Immature natural killer cell (primary cell): Measurements from ENCODE around the gene SMIM44. TPM values are rescaled to one million over a fixed set of nuclear protein-coding genes. Genes with fewer than 3 reads are reported as not detected.

Source experiments
- DNase-seq, 3 donors: peaks; one replicate each; pipeline ENCODE4 v3.0.0; 2022; ENCODE audit warnings: mixed read lengths in 1 of 3
- H3K27ac Mint-ChIP-seq, 6 donors: one replicate each; pipeline ENCODE4 v1.8.0; 2020; ENCODE audit warnings: mixed read lengths in 6 of 6, mild to moderate bottlenecking in 5 of 6, inconsistent platforms in 4 of 6, moderate library complexity in 3 of 6
- H3K27me3 Mint-ChIP-seq, 3 donors: one replicate each; pipeline ENCODE4 v1.8.0; 2020 to 2021; ENCODE audit warnings: low read depth in 3 of 3, mild to moderate bottlenecking in 3 of 3, mixed read lengths in 3 of 3, moderate library complexity in 3 of 3, inconsistent platforms in 1 of 3
- H3K36me3 Mint-ChIP-seq, 3 donors: one replicate each; pipeline ENCODE4 v1.8.0; 2020; ENCODE audit warnings: mixed read lengths in 3 of 3, inconsistent platforms in 2 of 3, mild to moderate bottlenecking in 2 of 3
- H3K4me1 Mint-ChIP-seq, 2 donors: one replicate each; pipeline ENCODE4 v1.8.0; 2020; ENCODE audit warnings: inconsistent platforms in 2 of 2, mild to moderate bottlenecking in 2 of 2, mixed read lengths in 2 of 2, moderate library complexity in 1 of 2
- H3K4me3 Mint-ChIP-seq, 5 donors: one replicate each; pipeline ENCODE4 v1.8.0; 2020; ENCODE audit warnings: mild to moderate bottlenecking in 5 of 5, mixed read lengths in 5 of 5, inconsistent platforms in 3 of 5, moderate library complexity in 3 of 5
- H3K9me3 Mint-ChIP-seq, 6 donors: one replicate each; pipeline ENCODE4 v1.8.0; 2020; ENCODE audit warnings: mild to moderate bottlenecking in 6 of 6, mixed read lengths in 6 of 6, inconsistent platforms in 4 of 6, moderate library complexity in 3 of 6
- polyA plus RNA-seq, 3 donors: library from polyadenylated mRNA; unstranded; fragments of 300-500 nt; fragmentation: Illumina TruSeq; gene quantifications; one replicate each; pipeline ENCODE4 v1.2.3, GENCODE V29; 2021

Gene SMIM44
- polyA plus RNA-seq, 3 donors from 2014 or later, result not detected

DNA sequence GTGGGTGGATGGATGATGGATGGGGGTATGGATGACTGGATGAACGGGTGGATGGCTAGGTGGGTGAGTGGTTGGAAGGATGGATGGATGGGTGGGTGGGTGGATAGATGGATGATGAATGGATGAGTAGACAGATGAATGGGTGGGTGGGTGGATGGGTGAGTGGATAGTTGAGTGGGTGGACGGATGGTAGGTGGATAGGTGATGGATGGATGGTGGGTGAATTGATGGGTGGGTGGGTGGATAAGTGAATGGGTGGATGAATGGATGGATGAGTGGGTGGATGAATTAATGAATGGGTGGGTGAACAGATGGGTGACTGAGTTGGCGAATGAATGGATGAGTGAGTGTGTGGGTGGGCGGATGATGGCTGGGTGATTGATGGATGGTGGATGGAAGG lies 7.8 kb downstream of the SMIM44 start:
- H3K4me3 Mint-ChIP-seq, result no peak overlapping the region
- H3K27ac Mint-ChIP-seq, result no peak overlapping the region
- peaks cover 0 to 8% (median 2%) of the 10 kb centered on the region in 3 donors for H3K27me3 Mint-ChIP-seq
- no peak for DNase-seq
- H3K9me3 Mint-ChIP-seq, result no peaks in the 10 kb centered on the region
- H3K4me1 Mint-ChIP-seq, result peaks cover 17 to 18% of the 10 kb centered on the region in 2 donors
- H3K36me3 Mint-ChIP-seq, result no peaks in the 10 kb centered on the region

GRCh38 chr19:3474614-3475013 lies 8.6 kb downstream of the SMIM44 start:
- H3K4me3 Mint-ChIP-seq, result no peak overlapping the region

DNA sequence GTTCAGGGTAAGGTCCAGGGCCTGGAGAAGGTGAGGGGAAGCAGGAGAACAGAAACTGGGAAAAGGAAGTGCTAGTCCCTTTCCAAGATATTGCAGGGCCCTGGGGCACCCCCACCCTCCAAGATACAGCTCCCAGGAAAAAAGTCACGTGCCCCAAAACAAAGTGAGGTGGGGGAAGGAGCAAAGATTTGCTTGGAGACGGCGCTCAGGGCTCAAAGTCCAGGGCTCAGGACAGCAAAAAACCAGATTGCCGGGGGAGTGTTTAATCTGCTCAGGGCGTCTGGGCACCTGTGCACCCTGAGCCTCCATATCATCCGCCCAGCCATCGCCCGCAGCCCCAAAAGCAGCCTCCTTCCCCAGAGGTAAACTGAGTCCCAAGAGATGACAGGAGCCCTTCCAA lies 9.2 kb downstream of the SMIM44 start:
- no peak for DNase-seq
- Mint-ChIP-seq H3K9me3 (no peaks in the 10 kb centered on the region), H3K36me3 (no peaks in the 10 kb centered on the region), H3K4me3 (no peak overlapping the region), H3K4me1 (peaks cover 11 to 13% of the 10 kb centered on the region in 2 donors), H3K27ac (no peak overlapping the region), H3K27me3 (peaks cover 0 to 10% (median 4%) of the 10 kb centered on the region in 3 donors)

More at GRCh38 chr19:3474614-3475013, 8.6 kb downstream of the SMIM44 start:
- Mint-ChIP-seq H3K9me3 (no peaks in the 10 kb centered on the region), H3K36me3 (no peaks in the 10 kb centered on the region), H3K27ac (no peak overlapping the region), H3K27me3 (peaks cover 0 to 10% (median 2%) of the 10 kb centered on the region in 3 donors), H3K4me1 (peaks cover 16 to 18% of the 10 kb centered on the region in 2 donors)
- no peak for DNase-seq

DNA sequence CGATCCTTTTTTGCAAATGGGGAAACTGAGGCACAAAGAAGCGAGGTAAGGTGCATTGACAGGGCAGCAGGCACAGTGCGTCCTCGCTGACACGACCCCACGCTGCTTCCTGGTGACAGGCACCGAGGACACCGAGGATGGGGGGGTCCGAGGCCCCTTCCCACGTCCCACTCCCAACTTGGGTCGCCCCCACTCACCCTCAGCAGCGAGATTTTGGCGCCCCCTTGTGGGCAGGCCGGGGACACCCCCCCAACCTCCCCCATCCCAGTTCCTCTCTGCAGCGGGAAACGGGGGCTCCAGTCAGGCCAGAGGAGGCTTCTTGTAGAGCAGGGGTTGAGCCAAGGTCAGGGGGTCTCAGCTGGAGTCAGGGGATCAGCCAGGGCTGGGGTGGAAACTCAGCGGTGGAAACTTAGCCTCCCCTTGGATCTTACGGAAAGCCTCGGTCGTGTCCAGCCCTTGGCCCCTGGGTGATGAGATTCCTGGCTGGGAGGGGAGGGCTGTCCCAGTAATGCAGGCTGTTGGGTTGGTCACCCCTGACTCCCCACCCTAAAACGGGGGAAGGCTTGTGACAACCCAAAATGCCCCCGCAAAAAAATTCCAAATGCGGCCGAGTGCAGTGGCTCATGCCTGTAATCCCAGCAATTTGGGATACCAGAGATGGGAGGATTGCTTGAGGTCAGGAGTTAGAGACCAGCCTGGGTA lies 11.1 kb downstream of the SMIM44 start:
- H3K4me1 Mint-ChIP-seq, result peaks cover 0 to 1% of the 10 kb centered on the region in 2 donors
- H3K9me3 Mint-ChIP-seq, result no peaks in the 10 kb centered on the region
- no peak overlapping the region for H3K4me3 Mint-ChIP-seq
- H3K27ac Mint-ChIP-seq, result no peak overlapping the region
- peak; percentile 17 to 33 (median 23) for DNase-seq
- peaks cover 0 to 7% (median 4%) of the 10 kb centered on the region in 3 donors for H3K27me3 Mint-ChIP-seq
- no peaks in the 10 kb centered on the region for H3K36me3 Mint-ChIP-seq

GRCh38 chr19:3470500-3471128 lies 12.6 kb downstream of the SMIM44 start:
- no peak overlapping the region for H3K4me3 Mint-ChIP-seq
- peaks cover 0 to 2% of the 10 kb centered on the region in 2 donors for H3K4me1 Mint-ChIP-seq
- no peaks in the 10 kb centered on the region for H3K36me3 Mint-ChIP-seq
- peak overlapping the region in 1 of 6 donors; percentile 26 for H3K27ac Mint-ChIP-seq
- H3K9me3 Mint-ChIP-seq, result no peaks in the 10 kb centered on the region
- no peak for DNase-seq
- H3K27me3 Mint-ChIP-seq, result peaks cover 0 to 6% (median 4%) of the 10 kb centered on the region in 3 donors

GRCh38 chr19:3469638-3470499 lies 13.4 kb downstream of the SMIM44 start:
- no peak overlapping the region for H3K4me3 Mint-ChIP-seq
- no peaks in the 10 kb centered on the region for H3K9me3 Mint-ChIP-seq
- H3K36me3 Mint-ChIP-seq, result no peaks in the 10 kb centered on the region
- H3K4me1 Mint-ChIP-seq, result peaks cover 0 to 2% of the 10 kb centered on the region in 2 donors
- H3K27me3 Mint-ChIP-seq, result peaks cover 0 to 6% (median 4%) of the 10 kb centered on the region in 3 donors
- no peak overlapping the region for H3K27ac Mint-ChIP-seq
- no peak for DNase-seq

DNA sequence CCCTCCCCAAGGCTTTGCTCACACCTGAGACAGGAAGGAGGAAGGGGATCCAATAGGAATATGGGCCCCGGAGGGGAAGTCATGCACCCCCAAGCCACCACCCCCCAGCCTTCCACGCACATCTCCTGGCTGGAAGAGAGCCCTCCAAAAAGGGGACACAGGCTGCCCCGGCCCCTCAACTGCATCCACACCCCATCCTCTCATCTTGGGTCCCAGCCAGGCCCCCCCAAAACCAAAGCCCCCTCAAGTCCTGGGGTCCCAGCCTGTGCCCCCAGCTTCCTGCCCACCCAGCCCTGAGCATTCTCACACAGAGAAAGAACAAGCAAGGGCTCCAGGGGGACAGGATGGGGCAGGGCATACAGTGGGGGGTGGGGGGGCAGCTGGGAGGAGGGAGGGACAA lies 15.0 kb downstream of the SMIM44 start:
- H3K36me3 Mint-ChIP-seq, result no peaks in the 10 kb centered on the region
- H3K4me3 Mint-ChIP-seq, result no peak overlapping the region
- DNase-seq, result no peak
- H3K27me3 Mint-ChIP-seq, result peaks cover 0 to 6% (median 4%) of the 10 kb centered on the region in 3 donors
- H3K27ac Mint-ChIP-seq, result no peak overlapping the region
- no peaks in the 10 kb centered on the region for H3K9me3 Mint-ChIP-seq
- peaks cover 0 to 2% of the 10 kb centered on the region in 2 donors for H3K4me1 Mint-ChIP-seq

DNA sequence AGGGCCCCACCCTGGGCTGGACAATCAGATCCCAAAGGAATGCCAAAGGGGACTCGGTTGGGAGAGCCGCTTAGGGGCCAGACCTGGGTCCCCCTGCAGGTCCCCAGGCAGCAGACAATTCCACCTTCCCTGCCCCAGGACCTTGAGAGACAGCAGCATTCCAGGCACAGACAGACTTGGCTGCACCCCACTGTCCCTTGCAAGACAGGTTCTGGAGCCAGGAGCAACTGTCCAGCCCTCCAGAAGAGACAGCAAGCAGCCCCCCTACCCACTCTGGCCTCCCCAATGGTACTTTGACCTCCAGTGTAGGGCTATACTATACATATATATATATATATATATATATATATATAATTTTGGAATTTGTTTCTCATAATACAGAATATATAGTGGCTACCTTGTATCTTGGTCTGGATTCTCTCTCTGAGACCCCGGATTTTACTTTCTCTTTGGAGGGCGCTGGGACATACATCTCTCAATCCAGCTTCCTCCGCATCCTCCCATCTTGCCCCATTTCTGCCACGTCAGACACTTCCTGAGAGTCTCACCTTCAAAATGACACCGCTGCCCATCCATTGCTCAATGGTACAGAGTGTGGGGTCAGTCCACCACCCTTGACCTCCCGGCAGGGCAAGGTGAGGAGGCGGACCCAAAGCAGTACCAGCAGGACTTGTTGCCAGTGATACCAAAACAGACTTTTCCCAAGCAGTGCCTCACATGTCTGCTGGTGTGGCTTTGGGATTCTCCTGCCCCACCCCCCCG lies 15.6 kb downstream of the SMIM44 start:
- Mint-ChIP-seq H3K27ac (no peak overlapping the region), H3K9me3 (no peaks in the 10 kb centered on the region), H3K4me3 (no peak overlapping the region)

GRCh38 chr19:3466635-3467034 lies 16.6 kb downstream of the SMIM44 start:
- Mint-ChIP-seq H3K4me3 (no peak overlapping the region), H3K4me1 (peaks cover 0 to 2% of the 10 kb centered on the region in 2 donors), H3K9me3 (no peaks in the 10 kb centered on the region), H3K27me3 (peaks cover 0 to 6% (median 4%) of the 10 kb centered on the region in 3 donors), H3K27ac (no peak overlapping the region), H3K36me3 (peaks cover 4% of the 10 kb centered on the region in 3 donors)
- DNase-seq, result no peak

More for the DNA sequence above, 15.6 kb downstream of the SMIM44 start:
- Mint-ChIP-seq H3K4me1 (peaks cover 0 to 2% of the 10 kb centered on the region in 2 donors), H3K27me3 (peaks cover 0 to 6% (median 4%) of the 10 kb centered on the region in 3 donors), H3K36me3 (peaks cover 3% of the 10 kb centered on the region in 3 donors)
- DNase-seq, result no peak

- no peak overlapping the region for H3K4me3 Mint-ChIP-seq
- H3K27me3 Mint-ChIP-seq, result peaks cover 0 to 4% (median 4%) of the 10 kb centered on the region in 3 donors
- H3K36me3 Mint-ChIP-seq, result peaks cover 4% of the 10 kb centered on the region in 3 donors
- DNase-seq, result no peak
- H3K27ac Mint-ChIP-seq, result no peak overlapping the region
- H3K9me3 Mint-ChIP-seq, result no peaks in the 10 kb centered on the region
- peaks cover 0 to 2% of the 10 kb centered on the region in 2 donors for H3K4me1 Mint-ChIP-seq
These were observed 17.7 kb downstream of the SMIM44 start for GRCh38 chr19:3465552-3465951.

DNA sequence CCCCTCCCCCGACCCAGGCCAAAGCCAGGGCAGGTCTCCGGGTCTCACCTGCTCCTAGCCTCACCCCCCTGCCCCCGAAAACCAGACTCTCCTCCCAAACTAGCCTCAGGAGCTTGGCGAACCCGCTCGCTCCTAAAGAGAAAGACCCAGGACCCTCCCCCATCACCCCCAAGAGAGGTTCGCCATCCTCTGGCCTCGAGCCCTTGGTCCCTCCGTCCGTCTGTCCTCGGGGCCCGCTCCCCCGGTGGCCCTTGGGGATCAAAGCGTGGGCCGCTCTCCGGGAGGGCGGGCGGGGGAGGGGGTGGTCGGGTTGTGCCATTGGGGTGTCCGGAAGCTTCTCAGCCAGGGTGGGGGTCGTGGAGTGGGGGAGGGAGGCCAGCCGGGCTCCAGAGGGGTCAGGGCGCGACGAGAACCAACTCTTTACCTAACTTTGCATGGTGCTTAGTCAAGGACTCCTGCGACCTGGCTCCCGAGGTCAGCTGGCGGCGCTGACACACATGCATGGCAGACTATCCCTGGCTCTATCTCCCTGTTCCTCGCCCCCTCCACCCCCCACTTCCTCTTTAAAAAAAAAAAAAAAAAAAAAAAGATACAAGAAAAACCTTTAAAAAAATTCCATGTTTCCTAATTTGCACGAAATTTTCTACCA lies 18.5 kb downstream of the SMIM44 start:
- Mint-ChIP-seq H3K27ac (no peak overlapping the region), H3K9me3 (no peaks in the 10 kb centered on the region)

GRCh38 chr19:3463714-3464586 lies 19.3 kb downstream of the SMIM44 start:
- no peak overlapping the region for H3K27ac Mint-ChIP-seq
- H3K27me3 Mint-ChIP-seq, result peaks cover 0 to 2% (median 1%) of the 10 kb centered on the region in 3 donors

More for the DNA sequence above, 18.5 kb downstream of the SMIM44 start:
- no peak for DNase-seq
- H3K27me3 Mint-ChIP-seq, result peaks cover 0 to 4% (median 1%) of the 10 kb centered on the region in 3 donors
- H3K4me3 Mint-ChIP-seq, result no peak overlapping the region
- peaks cover 0 to 1% of the 10 kb centered on the region in 2 donors for H3K4me1 Mint-ChIP-seq
- peaks cover 4% of the 10 kb centered on the region in 3 donors for H3K36me3 Mint-ChIP-seq

More at GRCh38 chr19:3463714-3464586, 19.3 kb downstream of the SMIM44 start:
- H3K4me1 Mint-ChIP-seq, result peaks cover 0 to 4% of the 10 kb centered on the region in 2 donors
- H3K4me3 Mint-ChIP-seq, result no peak overlapping the region
- peaks cover 4% of the 10 kb centered on the region in 3 donors for H3K36me3 Mint-ChIP-seq
- no peaks in the 10 kb centered on the region for H3K9me3 Mint-ChIP-seq
- DNase-seq, result no peak
